H1 (cell line): Measurements from ENCODE around the gene MYO5A. TPM values are rescaled to one million over a fixed set of nuclear protein-coding genes. Genes with fewer than 3 reads are reported as not detected.

Source experiments
- CTCF ChIA-PET: fragments of 300-600 bp; sonication (Branson Sonifier 250); formaldehyde crosslinking; loops from one replicate; lab custom pipeline; 2021; ENCODE audit not compliant: partially characterized antibody; lab: Charles Lee
- POLR2A ChIA-PET: fragments of 300-600 bp; sonication (Branson Sonifier 250); formaldehyde crosslinking; loops from one replicate; lab custom pipeline; 2021; ENCODE audit warnings: inconsistent platforms; ENCODE audit not compliant: partially characterized antibody; lab: Charles Lee
- DNase-seq, 2 experiments: peaks; one replicate each; pipeline versions ENCODE4 v3.0.0 to v3.0.0-alpha.2; 2010 to 2022; ENCODE audit warnings: low spot score in 2 of 2, low read depth in 1 of 2, mixed read lengths in 1 of 2
- FAIRE-seq: peaks from 2 replicates; lab custom pipeline; 2011; peaks lifted over from hg19 to GRCh38; lab: Jason Lieb, UNC
- H2AFZ ChIP-seq: 2 replicates; pipeline ENCODE4 v1.8.1; 2012; ENCODE audit warnings: low read length, inconsistent platforms
- H2AK5ac ChIP-seq: 2 replicates; pipeline ENCODE4 v1.6.1; 2013; ENCODE audit warnings: low read depth, low read length
- H2BK120ac ChIP-seq: replicated peaks from 2 replicates; pipeline ENCODE3; 2013; ENCODE audit warnings: low read depth, low read length, inconsistent platforms
- H2BK12ac ChIP-seq: 2 replicates; pipeline ENCODE4 v1.6.1; 2013; ENCODE audit warnings: low read depth, low read length
- H2BK15ac ChIP-seq: 2 replicates; pipeline ENCODE4 v1.6.1; 2013; ENCODE audit warnings: low read length
- H2BK20ac ChIP-seq: 2 replicates; pipeline ENCODE4 v1.6.1; 2013; ENCODE audit warnings: low read length
- H2BK5ac ChIP-seq: 2 replicates; pipeline ENCODE4 v1.6.1; 2013; ENCODE audit warnings: low read depth, low read length
- H3K14ac ChIP-seq: 2 replicates; pipeline ENCODE4 v1.6.1; 2013; ENCODE audit warnings: inconsistent platforms; ENCODE audit not compliant: insufficient read length
- H3K18ac ChIP-seq: 2 replicates; pipeline ENCODE4 v1.6.1; 2013; ENCODE audit warnings: low read length; ENCODE audit errors: extremely low read depth
- H3K23ac ChIP-seq: 2 replicates; pipeline ENCODE4 v1.6.1; 2013; ENCODE audit warnings: inconsistent platforms; ENCODE audit not compliant: insufficient read length
- H3K23me2 ChIP-seq: 2 replicates; pipeline ENCODE4 v1.6.1; 2013; ENCODE audit warnings: low read depth, low read length
- H3K27ac ChIP-seq: 2 replicates; pipeline ENCODE4 v1.6.1; 2011; ENCODE audit warnings: low read depth, low read length, inconsistent platforms
- H3K27me3 ChIP-seq, 4 experiments: replicated peaks in 1 of 4; 1 replicate in 1 of 4; 2 replicates in 3 of 4; pipeline versions ENCODE4 v1.6.1 to v1.8.1; 2011 to 2013; ENCODE audit warnings: low read length in 3 of 4, mild to moderate bottlenecking in 3 of 4, inconsistent platforms in 2 of 4, mixed read lengths in 2 of 4, moderate library complexity in 1 of 4; ENCODE audit not compliant: control insufficient read depth in 3 of 4, insufficient read depth in 3 of 4; ENCODE audit errors: extremely low read depth in 1 of 4
- H3K36me3 ChIP-seq, 4 experiments: 2 replicates each; pipeline versions ENCODE4 v1.6.1 to v1.8.1; 2011 to 2013; ENCODE audit warnings: mild to moderate bottlenecking in 4 of 4, low read length in 3 of 4, moderate library complexity in 2 of 4, control low read depth in 1 of 4, inconsistent platforms in 1 of 4; ENCODE audit not compliant: insufficient read depth in 4 of 4, control insufficient read depth in 2 of 4
- H3K4ac ChIP-seq: replicated peaks from 2 replicates; pipeline ENCODE3; 2013; ENCODE audit warnings: low read length, low read depth, mixed read lengths, inconsistent platforms; ENCODE audit not compliant: insufficient read length
- H3K4me1 ChIP-seq, 4 experiments: replicated peaks in 1 of 4; 1 replicate in 1 of 4; 2 replicates in 3 of 4; pipeline versions ENCODE4 v1.6.1 to v1.8.1; 2011 to 2013; ENCODE audit warnings: low read length in 3 of 4, inconsistent platforms in 2 of 4, mixed read lengths in 1 of 4; ENCODE audit not compliant: insufficient read depth in 4 of 4, control insufficient read depth in 3 of 4
- H3K4me2 ChIP-seq, 2 experiments: 2 replicates each; pipeline versions ENCODE4 v1.6.1 to v1.8.1; 2011 to 2013; ENCODE audit warnings: low read depth in 2 of 2, low read length in 2 of 2, control low read depth in 1 of 2, inconsistent platforms in 1 of 2, mild to moderate bottlenecking in 1 of 2; ENCODE audit not compliant: insufficient read depth in 1 of 2
- H3K4me3 ChIP-seq, 4 experiments: fragments of 200-600, 300-600 bp in 1 of 4; sonication (generic), shearing (Covaris generic), sonication (Bioruptor Twin) in 1 of 4; 2 replicates each; pipeline versions ENCODE4 v1.5.1 to v1.8.1; 2011 to 2016; ENCODE audit warnings: low read length in 4 of 4, low read depth in 3 of 4, control low read depth in 2 of 4, inconsistent platforms in 2 of 4, mild to moderate bottlenecking in 2 of 4, mixed read lengths in 1 of 4, moderate library complexity in 1 of 4; ENCODE audit not compliant: insufficient read depth in 2 of 4; ENCODE audit errors: extremely low read depth in 1 of 4
- H3K56ac ChIP-seq: replicated peaks from 2 replicates; pipeline ENCODE3; 2013; ENCODE audit warnings: low read depth, mild to moderate bottlenecking, mixed read lengths, low read length, inconsistent platforms; ENCODE audit not compliant: insufficient read length
- H3K79me1 ChIP-seq: 2 replicates; pipeline ENCODE4 v1.6.1; 2013; ENCODE audit warnings: low read depth, low read length, control low read depth
- H3K79me2 ChIP-seq, 2 experiments: 2 replicates each; pipeline versions ENCODE4 v1.6.1 to v1.8.1; 2012 to 2013; ENCODE audit warnings: low read length in 2 of 2, mild to moderate bottlenecking in 2 of 2, inconsistent platforms in 1 of 2; ENCODE audit not compliant: insufficient read depth in 2 of 2, control insufficient read depth in 1 of 2
- H3K9ac ChIP-seq, 4 experiments: replicated peaks in 1 of 4; 1 replicate in 1 of 4; 2 replicates in 3 of 4; pipeline versions ENCODE4 v1.6.1 to v1.8.1; 2011 to 2013; ENCODE audit warnings: low read depth in 3 of 4, low read length in 3 of 4, control low read depth in 2 of 4, mild to moderate bottlenecking in 2 of 4, moderate library complexity in 2 of 4, inconsistent platforms in 1 of 4; ENCODE audit errors: extremely low read depth in 1 of 4
- H3K9me3 ChIP-seq, 2 experiments: 2 replicates each; pipeline versions ENCODE4 v1.6.1 to v1.8.1; 2012 to 2013; ENCODE audit warnings: mild to moderate bottlenecking in 2 of 2, moderate library complexity in 2 of 2, control low read depth in 1 of 2, inconsistent platforms in 1 of 2, low read depth in 1 of 2, low read length in 1 of 2, mixed read lengths in 1 of 2; ENCODE audit not compliant: insufficient read depth in 2 of 2
- H4K20me1 ChIP-seq, 2 experiments: replicated peaks in 1 of 2; 2 replicates each; pipeline versions ENCODE3 to v1.8.1; 2011 to 2013; ENCODE audit warnings: inconsistent platforms in 2 of 2, low read length in 2 of 2, mild to moderate bottlenecking in 1 of 2; ENCODE audit not compliant: insufficient read depth in 2 of 2, control insufficient read depth in 1 of 2
- H4K5ac ChIP-seq: 2 replicates; pipeline ENCODE4 v1.6.1; 2013; ENCODE audit warnings: low read length, low read depth, mixed read lengths, inconsistent platforms; ENCODE audit not compliant: insufficient read length
- H4K8ac ChIP-seq: 2 replicates; pipeline ENCODE4 v1.8.0; 2013; ENCODE audit warnings: mild to moderate bottlenecking, moderate library complexity, low read length, inconsistent platforms; ENCODE audit not compliant: insufficient read depth; ENCODE audit errors: extremely low read depth
- H4K91ac ChIP-seq: replicated peaks from 2 replicates; pipeline ENCODE3; 2013; ENCODE audit warnings: low read length, mixed read lengths, inconsistent platforms; ENCODE audit not compliant: insufficient read length
- WGBS, 2 experiments: shearing (Covaris generic) in 1 of 2; methylation state at CpG; one replicate each; pipeline versions ENCODE4 v1.1.6 to v1.1.7; 2013 to 2015; ENCODE audit warnings: low lambda C conversion rate in 2 of 2, mixed read lengths in 2 of 2, inconsistent platforms in 1 of 2, low coverage in 1 of 2, missing lambda C conversion rate in 1 of 2; ENCODE audit not compliant: insufficient replicate concordance in 2 of 2, insufficient coverage in 1 of 2, insufficient read length in 1 of 2; ENCODE audit errors: extremely low coverage in 1 of 2, missing lambda C conversion rate in 1 of 2; 5-methylcytosine and 5-hydroxymethylcytosine counted together
- polyA plus RNA-seq, 7 experiments: library from polyadenylated mRNA; depleted of rRNA in 3 of 7; stranded (reverse) in 5 of 7; unstranded in 2 of 7; fragments of >200 nt in 5 of 7; fragments of 200-250 nt in 2 of 7; gene quantifications; 1 replicate in 5 of 7; 2 replicates in 1 of 7; 4 replicates in 1 of 7; pipeline versions ENCODE4 v1.2.1 to v1.2.3, GENCODE V29; 2011 to 2013; ENCODE audit warnings: missing spikeins in 2 of 7, mixed read lengths in 2 of 7
- total RNA-seq: library from RNA; stranded (reverse); fragmentation: NEBNext Ultra II Directional; extraction: Animal tissue kit (Norgen Biotek cat#: 25700); gene quantifications from 2 replicates; pipeline ENCODE4 v1.2.1, GENCODE V29; 2021

The MYO5A gene
- total and polyA plus RNA-seq, 2 of the 8 experiments (the other 6 are each of a cell fraction or from before 2014, with no cell fraction given), result 11.4 to 24.7 TPM

GRCh38 chr15:52370010-52370409 is 158.7 kb downstream of the MYO5A start:
- no peaks in the 10 kb centered on the region for H3K79me2 ChIP-seq
- no peak overlapping the region for H2BK15ac ChIP-seq
- DNase-seq (no peak), FAIRE-seq (no peak)
- no peak overlapping the region for H4K8ac ChIP-seq
- H3K23me2 ChIP-seq, result no peaks in the 10 kb centered on the region
- H3K18ac ChIP-seq, result no peak overlapping the region
- no peak overlapping the region for H3K14ac ChIP-seq
- no peaks in the 10 kb centered on the region for H3K79me1 ChIP-seq
- no peak overlapping the region for H2BK20ac ChIP-seq
- H3K56ac ChIP-seq, result no peak overlapping the region
- H3K4ac ChIP-seq, result no peak overlapping the region
- no peaks in the 10 kb centered on the region for H3K27me3 ChIP-seq
- no peak overlapping the region for H3K4me2 ChIP-seq
- H3K4me3 ChIP-seq, result no peak overlapping the region
- H3K23ac ChIP-seq, result no peak overlapping the region
- no peak overlapping the region for H2BK120ac ChIP-seq
- H4K91ac ChIP-seq, result no peak overlapping the region
- H2BK12ac ChIP-seq, result no peak overlapping the region
- H3K9me3 ChIP-seq, result no peaks in the 10 kb centered on the region
- no peaks in the 10 kb centered on the region; a peak in 1 of 7 replicates for H3K4me1 ChIP-seq
- H4K5ac ChIP-seq, result no peak overlapping the region
- no peak overlapping the region for H2BK5ac ChIP-seq
- no peak overlapping the region for H3K9ac ChIP-seq
- CTCF ChIA-PET, result no interaction called here
- POLR2A ChIA-PET, result no interaction called here
- H3K27ac ChIP-seq, result no peak overlapping the region
- no peaks in the 10 kb centered on the region for H4K20me1 ChIP-seq
- peaks cover 0 to 29% (median 9%) of the 10 kb centered on the region in 4 experiments; a peak in 5 of 8 replicates for H3K36me3 ChIP-seq
- WGBS, 2 experiments, result 93% methylated on average over 9 of the region's 9 CpGs; no CpG with 5 or more reads in 1 of the 2 experiments
- no peak overlapping the region for H2AK5ac ChIP-seq
- no peak overlapping the region for H2AFZ ChIP-seq
